ENCODE measurements around the gene KCTD12.

KCTD12 gene

DNA sequence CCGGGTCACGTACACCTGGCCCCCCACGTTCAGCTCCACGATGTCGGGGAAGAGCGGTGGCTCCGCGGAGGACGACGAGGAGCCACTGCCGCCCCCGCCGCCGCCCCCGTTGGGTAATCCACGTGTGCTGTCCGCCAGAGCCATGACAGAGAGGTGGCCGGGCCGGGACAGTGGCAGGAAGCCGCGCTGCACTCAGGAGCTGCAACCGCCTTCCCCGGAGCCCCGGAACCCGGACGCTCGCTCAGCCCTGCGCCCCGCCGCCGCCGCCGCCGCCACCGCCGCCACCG lies 257 bp downstream of the KCTD12 start:
- no peak for DNase-seq

DNA sequence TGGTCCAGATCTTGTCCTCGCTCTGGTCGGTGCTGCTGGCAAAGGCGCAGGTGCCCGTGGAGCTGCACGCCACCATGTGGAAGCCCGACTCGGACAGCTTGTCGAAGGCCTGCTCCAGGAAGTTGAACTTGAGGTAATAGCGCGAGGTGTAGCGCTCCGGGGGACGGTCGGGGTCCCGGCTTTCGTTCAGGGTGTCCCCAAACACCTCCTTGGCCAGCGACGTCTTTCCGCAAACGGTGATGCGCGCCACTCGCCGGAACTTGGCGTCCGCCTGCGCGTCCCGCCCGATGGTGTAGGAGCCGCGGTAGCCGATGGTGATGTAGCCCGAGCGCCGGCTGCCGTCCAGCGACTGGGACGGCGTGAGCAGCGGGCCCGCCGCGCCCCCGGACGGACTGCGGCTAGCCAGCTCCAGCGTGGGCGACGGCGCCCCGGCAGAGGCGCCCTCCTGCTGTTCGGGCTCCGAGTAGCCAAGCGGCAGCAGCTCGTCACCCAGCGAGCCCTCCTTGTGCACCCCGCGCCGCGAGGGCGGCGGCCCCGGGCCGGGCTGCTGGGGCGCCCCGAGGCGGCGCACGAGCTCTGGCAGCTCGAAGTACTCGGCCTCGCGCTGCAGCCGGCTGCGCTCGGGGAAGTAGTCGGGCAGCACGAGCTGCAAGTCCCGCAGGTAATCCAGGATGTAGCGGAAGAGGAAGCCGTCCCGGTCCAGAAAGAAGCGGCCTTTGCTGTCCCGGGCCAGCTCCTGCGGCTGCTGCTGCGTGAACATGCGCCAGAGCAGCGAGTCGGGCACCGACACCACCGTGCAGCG lies 801 bp downstream of the KCTD12 start:
- peak; percentile 7 for DNase-seq

DNA sequence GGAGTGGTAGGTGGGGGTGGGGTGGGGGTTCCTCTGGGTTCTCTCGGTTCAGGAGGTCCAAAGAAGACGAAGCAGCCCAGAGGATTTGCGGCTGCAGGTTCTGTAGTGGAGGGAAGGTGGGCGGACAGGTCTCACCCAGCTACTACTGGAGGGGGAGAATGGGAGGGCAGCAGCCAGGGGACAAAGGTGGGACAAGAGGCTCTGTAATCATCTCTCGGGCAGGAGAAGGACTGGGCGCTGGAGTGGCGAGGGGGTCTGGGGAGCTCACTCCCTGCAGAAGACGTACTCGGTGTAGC lies 1.4 kb downstream of the KCTD12 start:
- DNase-seq = no peak

DNA sequence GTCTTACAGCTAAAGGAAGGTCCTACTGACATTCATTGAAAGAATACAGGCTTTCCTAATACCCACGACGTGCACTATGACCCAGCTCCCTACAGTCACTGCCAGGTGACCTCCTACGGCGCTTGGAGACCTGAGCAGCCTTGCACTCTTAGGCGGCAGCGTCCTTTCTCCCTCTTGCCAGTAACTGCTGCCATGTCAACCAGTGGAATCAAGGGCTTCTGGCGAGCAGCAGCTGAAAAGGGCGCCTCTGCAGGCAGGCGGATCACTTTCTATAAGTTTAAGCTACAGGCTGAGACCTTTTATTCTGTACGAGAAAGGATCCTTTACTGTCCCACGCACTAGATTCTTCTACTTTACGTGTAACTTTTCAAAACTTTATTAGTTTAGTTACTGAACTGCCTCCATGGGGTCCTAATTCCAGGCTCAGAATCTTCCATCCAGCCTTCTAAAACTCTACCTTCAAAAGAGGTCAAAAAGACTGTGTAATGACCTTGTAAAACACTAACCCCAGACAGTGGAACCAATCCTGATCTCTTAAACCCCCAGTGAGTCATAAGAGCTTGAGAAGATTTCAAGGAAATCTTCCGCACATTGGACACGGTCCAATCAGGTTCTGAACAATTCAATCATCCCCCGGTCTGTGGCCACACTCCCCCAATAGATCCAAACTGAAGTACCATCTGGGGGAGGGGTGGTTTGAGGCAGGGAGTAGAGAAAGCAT lies 1.9 kb downstream of the KCTD12 start:
- no peak for DNase-seq

DNA sequence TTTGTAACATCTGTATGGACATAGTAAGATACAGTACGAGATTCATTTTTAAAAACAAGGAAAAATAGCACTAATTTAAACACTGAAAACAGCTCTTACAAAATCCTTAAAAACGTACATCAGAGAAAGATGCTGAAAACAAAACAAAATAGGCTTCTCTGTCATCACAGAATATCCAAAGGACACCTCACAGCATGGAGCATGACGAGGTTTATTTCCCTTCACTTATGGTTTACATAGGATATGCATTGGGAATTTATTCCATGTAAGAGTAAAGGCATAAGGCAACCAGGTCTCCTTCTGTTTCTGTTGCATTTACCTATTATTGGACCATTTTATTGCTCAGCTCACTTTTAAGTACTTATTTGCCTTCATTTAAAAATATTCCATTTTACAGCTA lies 3.0 kb downstream of the KCTD12 start:
- no peak for DNase-seq

DNA sequence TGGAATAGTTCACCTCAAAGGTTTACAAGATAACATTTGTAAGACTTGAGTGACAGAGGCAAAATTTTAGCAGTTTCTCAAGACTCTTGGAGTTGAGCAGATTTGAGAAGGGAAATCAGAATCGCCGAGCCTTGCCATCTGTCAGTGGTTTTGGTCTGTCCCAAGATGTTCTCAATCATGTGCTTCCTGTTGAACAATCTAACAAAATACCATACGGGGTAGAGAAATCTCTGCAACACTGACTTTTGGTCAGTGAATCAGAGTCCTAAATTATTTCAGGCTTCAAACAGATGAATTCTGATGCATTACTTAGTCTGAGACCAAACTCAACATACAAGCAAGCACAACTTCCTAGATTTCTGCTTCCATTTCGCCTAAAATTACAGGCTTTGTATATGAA lies 3.8 kb downstream of the KCTD12 start:
- no peak for DNase-seq

DNA sequence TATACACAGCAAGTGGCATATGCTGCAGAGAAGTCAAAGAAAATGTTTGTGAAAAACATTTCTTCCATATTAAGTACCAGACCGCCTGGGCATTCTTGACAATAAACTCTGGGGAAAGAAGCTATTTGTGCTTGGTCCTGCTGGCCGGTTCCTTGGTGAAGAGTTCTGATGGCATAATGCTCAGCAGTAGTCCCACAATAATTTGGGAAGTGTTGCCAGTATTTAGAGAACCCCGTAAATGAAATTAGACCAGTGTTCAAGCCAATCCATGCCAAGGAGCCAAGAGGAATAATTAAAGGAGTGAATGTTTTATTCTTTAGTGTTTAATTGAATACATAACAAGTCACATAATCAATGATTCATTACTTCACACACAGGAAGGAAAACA lies 6.3 kb downstream of the KCTD12 start:
- no peak for DNase-seq

DNA sequence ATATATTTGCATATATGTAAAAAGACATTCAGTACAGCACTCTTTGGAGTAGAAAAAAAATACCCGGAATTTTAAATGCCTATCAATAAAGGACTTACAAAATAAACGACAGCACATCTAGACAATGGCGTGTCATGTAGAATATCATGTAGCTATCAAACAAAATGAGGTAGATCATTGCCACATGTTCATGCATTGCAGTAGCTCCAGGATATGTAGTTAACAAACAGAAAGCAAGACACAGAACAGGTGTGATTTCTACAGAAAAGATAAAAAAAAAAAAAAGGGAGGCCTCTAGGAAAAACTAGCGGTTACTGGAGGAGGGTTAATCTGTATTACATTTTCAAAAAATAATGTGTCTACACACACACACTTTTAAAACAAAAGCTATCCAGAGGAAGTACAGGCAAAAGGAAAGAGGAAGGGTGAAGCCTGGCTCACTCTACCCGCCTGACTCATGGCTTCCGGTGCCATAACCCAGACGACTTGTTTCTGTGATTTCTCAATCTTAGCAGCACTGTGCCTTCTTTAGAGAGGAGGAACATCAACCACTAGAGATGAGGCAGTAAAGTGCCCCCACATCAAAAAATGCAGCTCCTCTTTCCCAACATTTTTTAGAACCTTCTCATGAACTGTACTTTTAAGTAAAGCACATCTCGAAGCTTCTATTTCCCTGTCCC lies 6.9 kb downstream of the KCTD12 start:
- DNase-seq = no peak

DNA sequence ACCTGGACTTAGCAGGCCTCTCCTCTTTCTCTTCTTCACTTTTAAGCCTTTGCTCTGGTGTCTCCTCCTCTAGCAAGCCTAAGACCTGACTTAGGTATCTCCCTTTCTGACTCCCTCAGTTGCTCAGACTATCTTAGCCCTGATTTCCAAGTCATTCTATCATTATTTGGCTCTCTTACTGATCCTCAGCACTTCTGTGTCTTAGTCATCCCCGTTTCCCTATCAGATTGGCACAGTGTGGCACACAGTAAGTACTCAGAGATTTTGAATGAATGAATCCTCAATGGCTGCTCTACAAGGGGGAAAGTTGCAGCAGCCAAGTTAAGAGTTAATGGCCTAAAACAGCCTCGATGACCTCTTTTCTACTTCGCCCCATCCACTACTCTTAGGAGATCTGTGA lies 8.2 kb downstream of the KCTD12 start:
- no peak for DNase-seq

DNA sequence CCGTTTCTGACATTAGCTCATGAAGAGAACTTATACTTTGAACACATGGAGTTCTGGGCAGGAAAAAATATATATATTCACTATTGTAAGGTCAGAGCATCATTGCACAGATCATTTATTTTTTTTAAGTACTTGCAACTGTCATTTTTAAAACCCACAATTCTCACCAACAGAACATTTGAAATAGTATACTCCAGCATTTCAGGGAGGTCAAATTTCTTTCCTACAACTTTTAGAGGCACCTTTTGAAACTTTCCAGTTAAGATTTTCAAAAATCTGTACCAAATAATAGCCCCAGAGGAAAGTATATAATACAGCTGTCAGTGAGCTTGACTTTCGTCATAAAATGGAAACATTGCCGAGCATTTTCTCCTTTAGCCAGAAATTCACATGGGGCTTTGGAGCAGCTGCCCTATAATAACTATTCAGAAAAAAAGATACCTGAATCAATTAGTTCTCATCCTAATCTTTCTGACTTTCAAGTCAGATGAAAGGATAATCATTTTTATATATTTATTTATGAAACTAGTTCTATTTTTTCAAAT lies 10.9 kb downstream of the KCTD12 start:
- DNase-seq = no peak

DNA sequence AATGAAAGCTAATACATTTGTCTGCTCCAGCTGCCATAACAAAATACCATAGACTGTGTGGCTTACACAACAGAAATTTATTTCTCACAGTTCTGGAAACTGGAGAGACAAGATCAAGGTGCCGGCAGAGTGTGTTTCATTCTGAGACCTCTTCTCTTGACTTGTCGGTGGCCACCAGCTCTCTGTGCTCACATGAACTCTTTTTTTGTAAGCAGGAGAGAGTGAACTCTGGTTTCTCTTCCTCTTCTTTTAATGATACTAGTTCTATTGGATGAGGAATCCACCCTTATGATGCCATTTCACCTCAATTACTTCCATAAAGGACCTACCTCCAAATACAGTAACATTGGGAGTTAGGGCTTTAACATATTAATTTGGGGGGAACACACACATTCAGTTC lies 11.7 kb downstream of the KCTD12 start:
- DNase-seq = no peak

DNA sequence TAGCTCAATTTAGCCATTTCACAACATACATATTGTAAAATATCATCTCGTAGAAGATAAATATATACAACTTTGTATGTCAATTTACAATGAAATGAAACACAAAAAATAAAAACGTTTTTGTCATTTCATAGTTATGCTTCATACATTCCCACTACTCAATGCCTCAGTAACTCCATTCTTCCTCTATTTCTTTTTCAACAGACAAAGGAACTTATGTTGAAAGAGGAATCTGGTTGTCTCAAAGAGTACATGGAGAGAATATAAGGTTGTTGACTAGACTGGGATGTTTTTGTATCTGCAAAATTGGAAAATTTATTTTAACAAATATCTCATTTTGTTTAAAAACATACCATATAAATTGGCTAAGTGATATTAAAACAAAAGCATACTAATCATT lies 12.8 kb downstream of the KCTD12 start:
- DNase-seq = no peak

DNA sequence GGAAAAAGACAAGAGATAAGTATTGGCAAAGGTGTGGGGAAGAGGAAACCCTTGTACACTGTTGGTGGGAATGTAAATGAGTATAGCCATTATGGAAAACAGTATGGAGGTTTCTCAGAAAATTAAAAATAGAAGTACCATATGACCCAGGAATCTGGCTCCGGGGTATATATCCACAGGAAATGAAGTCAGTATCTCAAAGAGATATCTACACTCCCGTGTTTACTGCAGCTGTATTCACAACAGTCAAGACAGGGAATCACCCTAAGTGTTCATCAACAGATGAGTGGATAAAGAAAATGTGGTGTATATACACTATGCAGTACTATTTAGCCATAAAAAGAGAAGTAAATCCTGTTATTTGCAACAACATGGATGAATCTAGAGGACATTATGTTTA lies 13.5 kb downstream of the KCTD12 start:
- DNase-seq = no peak

DNA sequence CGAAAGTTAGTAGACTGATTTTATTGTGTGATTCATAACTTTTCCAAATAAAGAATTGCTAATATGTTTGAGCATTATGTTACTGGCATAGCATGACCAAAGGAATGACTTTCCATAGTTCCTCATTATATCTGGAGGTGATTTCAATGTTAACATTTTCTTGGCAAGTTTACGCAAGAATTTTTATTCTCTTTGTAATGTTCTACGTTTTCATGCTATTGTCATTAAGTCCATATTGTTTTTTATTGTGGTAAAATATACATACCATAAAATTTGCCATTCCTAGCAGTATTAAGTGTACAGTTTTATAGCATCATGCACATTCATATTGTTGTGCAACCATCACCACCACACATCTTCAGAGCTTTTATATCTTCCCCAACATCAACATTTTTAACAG lies 14.8 kb downstream of the KCTD12 start:
- no peak for DNase-seq

DNA sequence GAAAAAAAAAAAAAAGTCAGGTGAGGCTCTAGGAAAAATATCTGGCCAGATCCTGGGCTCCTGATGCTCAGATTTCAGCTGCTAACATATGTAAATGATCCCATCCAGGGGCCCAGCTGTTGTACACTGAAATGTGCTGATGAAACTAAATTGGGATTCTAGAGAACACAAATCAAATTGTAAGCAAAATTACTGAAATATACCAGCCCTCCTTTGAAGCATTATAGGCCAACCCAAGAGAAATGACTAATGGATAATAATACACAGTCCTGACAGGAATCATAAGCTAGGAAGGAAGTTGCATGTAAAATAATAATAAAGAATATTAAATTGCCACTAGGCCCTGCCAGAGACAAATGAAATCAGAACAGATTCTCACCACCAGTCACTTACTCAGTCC lies 17.8 kb downstream of the KCTD12 start:
- DNase-seq = no peak

DNA sequence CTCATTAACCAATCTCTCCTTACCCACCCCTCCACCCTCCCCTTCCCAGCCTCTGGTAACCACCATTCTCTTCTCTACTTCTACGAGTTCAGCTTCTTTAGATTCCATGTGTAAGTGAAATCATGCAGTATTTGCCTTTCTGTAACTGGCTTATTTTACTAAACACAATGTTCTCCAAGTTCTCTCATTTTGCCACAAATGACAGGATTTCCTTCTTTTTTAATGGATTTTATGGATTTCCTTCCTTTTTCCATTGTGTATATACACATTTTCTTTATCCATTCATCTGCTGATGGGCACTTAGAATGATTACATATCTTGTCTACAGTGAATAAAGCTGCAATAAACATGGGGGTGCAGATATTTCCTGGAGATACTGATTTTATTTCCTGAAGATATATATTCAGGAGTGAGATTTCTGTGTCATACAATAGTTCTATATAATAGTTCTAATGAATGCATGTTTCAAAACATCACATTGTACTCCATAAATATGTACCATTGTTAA lies 20.2 kb downstream of the KCTD12 start:
- no peak for DNase-seq

DNA sequence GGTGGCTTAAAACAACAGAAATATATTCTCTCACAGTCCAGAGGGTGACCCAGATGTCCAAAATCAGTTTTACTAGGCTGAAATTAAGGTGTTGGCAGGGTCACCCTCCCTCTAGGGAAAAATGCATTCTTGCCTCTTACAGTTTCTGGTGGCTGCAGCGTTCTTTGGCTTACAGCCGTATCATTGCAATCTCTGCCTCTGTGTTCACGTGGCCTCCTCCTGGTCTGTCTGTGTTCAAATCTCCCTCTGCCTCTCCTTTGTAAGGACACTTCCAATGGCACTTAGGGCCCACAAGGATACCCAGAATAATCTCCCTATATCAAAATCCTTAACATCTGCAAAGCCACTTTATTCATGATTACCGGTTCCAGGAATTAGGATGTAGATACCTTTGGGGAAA lies 21.1 kb downstream of the KCTD12 start:
- no peak for DNase-seq

DNA sequence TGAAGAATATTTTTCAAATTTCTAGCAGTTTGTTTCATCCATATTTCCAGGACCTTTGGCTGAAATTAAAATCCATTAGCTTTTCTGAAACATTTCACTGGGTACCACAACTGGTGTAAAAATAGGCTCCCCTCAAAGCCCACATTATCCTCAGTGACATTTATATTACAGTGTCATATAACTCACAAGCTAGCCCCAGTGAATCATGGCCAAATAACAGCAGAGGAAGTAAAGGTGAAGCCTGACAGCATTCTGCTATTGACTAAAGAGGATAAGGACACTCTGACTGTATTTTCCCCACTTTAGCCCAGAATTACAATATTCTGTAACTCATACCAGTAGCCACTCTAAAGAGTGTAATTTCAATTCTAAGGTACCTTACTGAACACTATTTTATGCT lies 21.9 kb downstream of the KCTD12 start:
- DNase-seq = no peak

DNA sequence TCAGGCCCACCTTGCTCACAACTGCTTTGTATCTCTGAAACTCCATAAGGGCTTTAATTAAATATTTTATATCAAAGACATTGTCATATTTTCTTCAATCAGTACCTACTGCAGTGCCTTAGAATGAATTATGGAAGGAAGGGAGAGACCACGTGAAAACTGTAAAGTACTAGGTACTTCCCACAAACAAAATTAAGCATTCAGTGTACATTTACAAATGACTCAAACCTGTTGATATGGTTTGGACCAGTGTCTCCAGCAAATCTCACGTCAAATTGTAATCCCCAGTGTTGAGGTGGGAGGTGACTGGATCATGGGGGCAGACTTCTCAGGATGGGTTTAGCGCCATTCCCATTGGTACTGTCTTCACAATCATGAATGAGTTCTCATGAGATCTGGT lies 23.2 kb downstream of the KCTD12 start:
- no peak for DNase-seq

DNA sequence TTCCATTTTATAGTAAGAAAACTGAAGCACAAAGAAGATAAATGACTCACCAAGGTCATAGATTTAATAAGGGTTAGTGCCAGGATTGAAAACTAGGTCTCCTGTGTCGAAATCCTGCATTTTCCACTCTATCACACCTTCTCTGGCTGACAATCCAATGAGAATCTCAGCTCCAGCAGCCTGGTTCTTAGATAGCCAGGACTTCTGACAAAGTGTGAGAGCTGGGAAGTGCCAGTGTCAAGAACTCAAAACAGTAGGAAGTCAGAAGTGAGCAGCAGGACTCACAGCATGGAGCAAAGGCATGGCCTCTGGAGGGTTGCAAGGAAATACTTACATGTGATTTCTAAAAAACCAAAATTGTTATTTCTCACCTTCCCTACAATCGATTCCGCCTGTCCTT lies 24.3 kb downstream of the KCTD12 start:
- no peak for DNase-seq

DNA sequence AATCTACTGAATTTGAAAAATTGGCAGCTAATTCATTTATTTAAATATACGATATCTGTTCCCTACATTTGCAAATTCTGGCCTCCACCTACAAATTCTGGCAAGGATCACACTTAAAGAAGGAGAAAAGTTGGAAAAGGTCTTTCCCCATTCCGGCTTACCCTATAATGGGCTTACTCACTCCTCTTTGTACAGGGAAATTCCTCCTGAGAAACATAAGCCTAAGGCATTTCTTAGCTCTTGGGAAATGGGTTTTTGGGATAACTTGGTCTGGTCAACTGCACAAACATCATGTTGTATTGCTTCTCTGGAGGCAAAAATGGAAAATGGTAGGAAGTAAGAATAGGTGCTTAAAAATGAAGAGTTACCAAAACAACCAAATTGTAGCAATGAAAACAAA lies 25.5 kb downstream of the KCTD12 start:
- no peak for DNase-seq

DNA sequence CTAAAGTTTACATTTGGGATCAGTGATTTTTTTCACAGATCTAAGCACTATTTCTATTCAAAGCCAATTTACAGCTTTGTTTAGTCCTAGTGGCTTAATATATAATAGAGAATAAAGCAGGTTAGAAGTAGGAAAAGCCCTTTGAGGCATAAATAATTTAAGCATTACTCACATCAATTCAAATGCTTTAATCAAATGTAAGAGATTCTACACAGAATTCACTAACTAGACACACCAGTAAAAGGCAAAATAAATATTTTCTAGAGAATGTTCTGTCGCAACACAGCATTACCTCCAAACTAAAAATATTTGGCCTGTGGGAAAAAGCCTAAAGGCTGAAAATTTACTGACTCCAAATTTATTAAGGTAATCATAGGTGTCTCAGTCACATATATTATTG lies 31.3 kb downstream of the KCTD12 start:
- DNase-seq = no peak

DNA sequence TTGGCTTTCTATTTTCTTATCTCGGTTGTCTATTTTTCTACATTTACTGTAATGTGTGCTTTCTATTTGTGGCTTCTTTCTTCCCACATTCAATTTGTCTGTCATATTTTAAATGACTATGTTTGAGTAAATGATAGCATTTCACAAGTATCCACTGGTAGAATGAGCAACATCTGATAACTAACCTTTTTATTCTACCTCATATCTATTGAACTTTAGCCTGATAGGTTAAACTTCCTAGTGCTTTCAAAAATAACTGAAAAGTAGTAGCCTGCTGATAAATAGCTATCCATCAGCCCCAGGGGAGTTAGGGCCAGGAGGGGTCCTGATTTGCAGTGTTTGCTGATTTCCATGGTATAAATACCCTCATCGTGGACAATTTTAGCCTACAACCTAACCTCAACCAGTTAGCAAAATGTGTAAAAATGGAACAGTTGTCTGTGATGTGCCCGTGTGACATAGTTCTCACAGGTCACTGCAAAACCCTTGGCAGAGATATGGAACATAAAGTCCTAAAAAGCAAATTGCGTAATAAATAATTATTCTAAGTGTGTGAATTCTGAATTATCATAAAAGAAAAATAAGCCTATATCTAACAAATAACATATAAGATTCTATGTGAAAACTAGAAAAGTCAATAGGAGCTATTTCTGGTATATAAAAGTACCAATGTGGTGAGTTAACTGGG lies 32.1 kb downstream of the KCTD12 start:
- DNase-seq = no peak

DNA sequence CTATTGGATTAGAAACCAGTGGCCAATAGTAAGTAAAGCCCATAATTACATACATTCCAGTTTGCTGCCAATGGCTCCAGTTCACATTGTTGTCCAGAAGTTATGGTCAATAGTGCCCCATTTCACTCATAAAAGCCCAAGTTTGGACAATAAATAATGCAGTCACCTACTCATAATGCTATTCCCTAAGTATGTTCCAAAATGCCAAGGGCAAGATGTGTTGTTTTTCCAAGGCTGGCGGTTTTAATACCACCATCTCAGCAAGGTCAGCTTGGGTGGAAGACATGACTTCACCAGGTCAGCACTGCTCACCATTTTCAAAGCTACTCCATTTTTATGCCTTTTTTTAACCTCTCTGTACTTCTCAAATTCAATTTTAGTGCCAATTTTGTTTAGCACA lies 32.7 kb downstream of the KCTD12 start:
- DNase-seq = no peak

Data from NCI-H510A treated with DMSO at 0.1 percent for 48 hours (cell line).